HT-29 (cell line): ENCODE measurements around the gene SERPINF2. TPM values are rescaled to one million over a fixed set of nuclear protein-coding genes. Genes with fewer than 3 reads are reported as not detected.
"Not testable (repeated sequence)": the region's sequence is repeated elsewhere in the genome, so short reads cannot be mapped to it uniquely, and the experiment has no call there.

Source experiments
- DNase-seq: peaks from one replicate; pipeline ENCODE4 v3.0.0-alpha.2; 2015; ENCODE audit warnings: low spot score
- total RNA-seq: library from RNA; depleted of rRNA; stranded (reverse); fragments of >200 nt; shearing (Covaris generic); gene quantifications from 2 replicates; pipeline ENCODE4 v1.2.3, GENCODE V29; 2014

SERPINF2 gene
- total RNA-seq, 1 experiment from 2014 or later = 10.9 TPM

DNA sequence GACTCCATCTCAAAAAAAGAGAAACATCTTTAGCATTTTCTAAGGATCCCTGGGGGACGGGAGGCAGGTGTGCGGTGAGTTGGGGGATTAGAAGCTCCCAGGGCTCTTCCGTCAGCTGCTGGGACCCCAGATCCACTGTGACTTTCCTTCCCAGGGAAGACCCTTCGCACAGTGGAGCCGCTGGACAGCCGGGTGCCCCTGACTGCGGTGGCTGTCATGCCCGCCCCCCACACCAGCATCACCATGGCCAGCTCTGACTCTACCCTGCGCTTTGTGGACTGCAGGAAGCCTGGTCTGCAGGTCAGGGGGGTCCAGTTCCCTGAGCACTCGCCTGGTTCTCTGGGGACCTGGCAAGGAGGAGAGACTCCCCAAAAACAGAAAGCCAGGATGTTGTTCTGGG lies 7.3 kb upstream of the SERPINF2 start:
- DNase-seq = no peak

GRCh38 chr17:1735834-1736347 lies 6.8 kb upstream of the SERPINF2 start:
- no peak for DNase-seq

- no peak for DNase-seq
These were observed 6.1 kb upstream of the SERPINF2 start for GRCh38 chr17:1736348-1737281.

DNA sequence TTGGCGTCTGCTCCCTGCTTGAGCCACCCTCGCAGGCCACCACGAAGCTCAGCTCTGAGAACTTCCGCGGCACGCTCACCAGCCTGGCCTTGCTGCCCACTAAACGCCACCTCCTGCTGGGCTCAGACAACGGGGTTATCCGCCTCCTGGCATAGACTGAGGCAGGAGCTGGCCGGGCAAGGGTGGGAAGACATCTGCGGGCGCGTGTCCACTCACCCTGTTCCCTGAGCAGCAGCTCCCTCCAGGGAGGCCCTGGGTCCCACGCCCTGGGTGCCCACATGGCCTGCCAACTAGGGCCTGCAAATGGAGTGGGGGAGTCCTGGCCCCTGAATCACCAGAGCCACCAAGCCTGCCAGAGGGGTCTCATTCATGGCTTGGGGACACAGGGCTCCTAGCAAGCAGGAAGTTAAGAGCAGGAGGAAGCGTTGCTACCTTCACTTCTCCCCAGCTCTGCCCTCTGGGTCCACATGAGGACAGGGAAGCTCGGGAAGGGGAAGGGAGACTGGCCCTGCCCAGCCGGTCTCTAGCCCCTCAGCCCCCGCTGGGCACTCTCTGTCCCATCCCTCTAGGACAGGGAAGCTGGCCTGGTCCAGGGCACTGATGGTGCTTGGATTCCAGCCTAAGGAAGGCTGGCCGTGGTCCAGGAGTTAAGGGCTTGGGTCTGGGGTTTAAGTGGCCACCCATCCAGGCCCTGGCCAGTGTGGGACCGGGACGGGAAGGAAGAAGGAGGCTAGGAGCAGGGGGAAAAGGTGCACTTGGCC lies 5.0 kb upstream of the SERPINF2 start:
- no peak for DNase-seq

DNA sequence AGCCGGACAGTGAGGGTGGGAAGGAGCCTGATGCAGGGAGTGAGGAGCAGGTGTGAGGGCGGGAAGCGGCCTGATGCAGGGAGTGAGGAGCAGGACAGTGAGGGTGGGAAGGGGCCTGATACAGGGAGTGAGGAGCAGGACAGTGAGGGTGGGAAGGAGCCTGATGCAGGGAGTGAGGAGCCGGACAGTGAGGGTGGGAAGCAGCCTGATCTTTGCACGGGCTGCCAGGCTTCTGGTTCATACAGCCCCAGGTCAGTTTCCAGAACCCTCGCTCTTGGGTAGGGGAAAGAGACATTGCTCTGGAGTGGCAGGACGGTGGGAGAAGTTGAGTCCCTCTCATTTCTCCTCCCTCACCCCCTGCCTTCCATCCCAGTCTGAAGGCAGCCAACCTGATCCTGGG lies 772 bp upstream of the SERPINF2 start:
- not testable (repeated sequence) for DNase-seq

- no peak for DNase-seq
These were observed 393 bp downstream of the SERPINF2 start for GRCh38 chr17:1743088-1743439.

- no peak for DNase-seq
These were observed 2.2 kb downstream of the SERPINF2 start for GRCh38 chr17:1744551-1745512.

GRCh38 chr17:1745513-1746020 lies 2.9 kb downstream of the SERPINF2 start:
- DNase-seq = no peak

- DNase-seq = peak; percentile 31
These were observed 4.4 kb downstream of the SERPINF2 start for GRCh38 chr17:1746975-1747543.

DNA sequence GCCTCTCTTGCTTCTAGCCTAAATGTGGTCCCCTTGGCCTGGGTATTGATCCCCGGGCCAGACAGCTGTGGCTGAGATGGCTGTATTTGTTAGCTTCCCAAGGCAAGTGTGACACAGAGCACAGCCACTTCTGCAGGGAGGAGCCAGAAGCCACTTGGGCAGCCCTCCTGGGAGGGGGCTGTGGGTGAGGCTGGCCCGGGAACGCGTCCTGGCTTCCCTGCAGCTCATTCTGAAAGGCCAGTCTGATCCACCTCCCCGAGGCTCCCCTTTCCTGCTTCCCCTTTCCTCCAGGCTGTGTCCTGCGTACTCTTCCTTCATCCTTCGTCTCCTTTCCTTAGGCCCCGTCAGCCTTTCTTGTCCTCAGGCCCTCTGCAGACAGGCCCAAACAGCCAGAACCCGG lies 8.0 kb downstream of the SERPINF2 start:
- no peak for DNase-seq

DNA sequence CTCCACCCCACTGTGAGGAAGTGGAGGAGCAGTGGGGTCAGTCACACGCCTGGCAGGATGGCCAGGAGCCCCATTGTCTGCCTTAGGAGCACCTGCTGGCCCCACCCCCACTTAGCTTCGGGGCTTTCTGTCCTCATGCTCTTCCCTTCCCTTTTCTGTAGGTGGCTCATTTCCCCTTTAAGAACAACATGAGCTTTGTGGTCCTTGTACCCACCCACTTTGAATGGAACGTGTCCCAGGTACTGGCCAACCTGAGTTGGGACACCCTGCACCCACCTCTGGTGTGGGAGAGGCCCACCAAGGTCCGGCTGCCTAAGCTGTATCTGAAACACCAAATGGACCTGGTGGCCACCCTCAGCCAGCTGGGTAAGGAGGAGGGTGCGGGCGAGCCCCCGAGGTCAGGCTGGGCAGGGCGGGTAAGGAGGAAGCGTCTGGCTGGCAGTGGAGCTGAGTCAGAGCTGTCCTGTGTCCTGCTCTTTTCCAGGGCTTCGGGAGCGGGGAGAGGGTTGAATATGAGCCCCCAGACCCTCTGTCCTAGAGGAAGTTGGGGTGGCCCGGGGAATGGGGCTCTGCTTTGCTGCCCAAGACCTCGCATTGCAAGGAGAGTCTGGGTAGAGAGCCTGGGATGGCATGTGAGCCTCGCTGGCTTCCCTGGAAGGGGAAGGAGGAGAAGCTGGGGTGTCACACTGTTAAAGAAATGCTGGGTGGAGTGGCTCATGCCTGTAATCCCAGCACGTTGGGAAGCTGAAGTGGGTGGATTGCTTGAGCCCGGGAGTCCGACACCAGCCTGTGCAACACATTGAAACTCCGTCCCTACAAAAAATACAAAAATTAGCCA lies 10.0 kb downstream of the SERPINF2 start:
- peak; percentile 80 for DNase-seq

- DNase-seq = no peak
These were observed 11.2 kb downstream of the SERPINF2 start for GRCh38 chr17:1753767-1754429.

- no peak for DNase-seq
These were observed 11.9 kb downstream of the SERPINF2 start for GRCh38 chr17:1754430-1755112.

- no peak for DNase-seq
These were observed 12.7 kb downstream of the SERPINF2 start for GRCh38 chr17:1755252-1755826.

DNA sequence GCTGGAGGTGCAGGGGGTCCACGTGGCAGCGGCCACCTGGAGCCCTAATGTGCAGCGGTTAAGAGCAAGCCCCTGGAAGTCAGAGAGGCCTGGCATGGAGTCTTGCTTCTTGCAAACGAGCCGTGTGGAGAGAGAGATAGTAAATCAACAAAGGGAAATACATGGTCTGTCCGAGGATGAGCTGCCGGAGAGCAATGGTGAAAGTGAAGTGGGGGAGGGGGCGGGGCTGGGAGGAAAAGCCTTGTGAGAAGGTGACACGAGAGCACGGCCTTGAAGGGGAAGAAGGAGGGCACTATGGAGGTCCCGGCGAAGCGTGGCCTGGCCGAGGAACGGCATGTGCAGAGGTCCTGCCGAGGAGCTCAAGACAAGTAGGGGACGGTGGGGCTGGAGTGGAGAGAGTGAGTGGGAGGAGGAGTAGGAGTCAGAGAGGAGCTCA lies 13.2 kb downstream of the SERPINF2 start:
- no peak for DNase-seq

GRCh38 chr17:1758807-1759206 lies 16.1 kb downstream of the SERPINF2 start:
- DNase-seq = no peak

DNA sequence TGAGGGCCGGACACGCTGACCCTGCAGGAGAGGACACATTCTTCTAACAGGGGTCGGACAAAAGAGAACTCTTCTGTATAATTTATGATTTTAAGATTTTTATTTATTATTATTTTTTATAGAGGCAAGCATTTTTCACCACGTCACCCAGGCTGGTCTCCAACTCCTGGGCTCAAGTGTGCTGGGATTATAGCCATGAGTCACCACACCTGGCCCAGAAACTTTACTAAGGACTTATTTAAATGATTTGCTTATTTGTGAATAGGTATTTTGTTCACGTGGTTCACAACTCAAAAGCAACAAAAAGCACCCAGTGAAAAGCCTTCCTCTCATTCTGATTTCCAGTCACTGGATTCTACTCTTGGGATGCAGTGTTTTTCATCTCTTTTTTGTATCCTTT lies 16.9 kb downstream of the SERPINF2 start:
- DNase-seq = no peak

GRCh38 chr17:1762233-1762900 lies 19.7 kb downstream of the SERPINF2 start:
- no peak for DNase-seq
